GOT3 (cell line): ENCODE measurements around the gene KRT4.

Experiments
- DNase-seq: peaks from one replicate; lab custom pipeline; 2025; ENCODE audit warnings: mixed read lengths; lab: John Stamatoyannopoulos, UW

KRT4 gene

GRCh38 chr12:52836491-52837412 is 22.8 kb upstream of the KRT4 start:
- DNase-seq: no peak

GRCh38 chr12:52836042-52836466 is 22.1 kb upstream of the KRT4 start:
- DNase-seq: no peak

GRCh38 chr12:52835271-52836041 is 21.5 kb upstream of the KRT4 start:
- no peak for DNase-seq

GRCh38 chr12:52834727-52835001 is 20.7 kb upstream of the KRT4 start:
- DNase-seq: no peak

GRCh38 chr12:52833922-52834726 is 20.2 kb upstream of the KRT4 start, which contains the start of gene KRT79:
Gene KRT79, minus strand, starts transcription at chr12:52834311. Its CDS starts 51 bp downstream, at chr12:52834260.
- DNase-seq: no peak

- no peak for DNase-seq
Observed at GRCh38 chr12:52832985-52833905, 19.3 kb upstream of the KRT4 start.

GRCh38 chr12:52832451-52832850 is 18.5 kb upstream of the KRT4 start:
- DNase-seq: no peak

GRCh38 chr12:52831251-52831650 is 17.3 kb upstream of the KRT4 start:
- no peak for DNase-seq

GRCh38 chr12:52829986-52830770 is 16.3 kb upstream of the KRT4 start:
- DNase-seq: no peak

- DNase-seq: no peak
Observed at GRCh38 chr12:52828591-52829021, 14.7 kb upstream of the KRT4 start.

GRCh38 chr12:52828156-52828555 is 14.2 kb upstream of the KRT4 start:
- no peak for DNase-seq

GRCh38 chr12:52827499-52828090 is 13.7 kb upstream of the KRT4 start:
- DNase-seq: no peak

- no peak for DNase-seq
Observed at GRCh38 chr12:52826611-52827498, 12.9 kb upstream of the KRT4 start.

- DNase-seq: no peak
Observed at GRCh38 chr12:52825961-52826360, 12.0 kb upstream of the KRT4 start.

GRCh38 chr12:52824741-52825410 is 11.0 kb upstream of the KRT4 start:
- DNase-seq: no peak

- DNase-seq: no peak
Observed at GRCh38 chr12:52823761-52824450, 10.0 kb upstream of the KRT4 start.

- DNase-seq: no peak
Observed at GRCh38 chr12:52822771-52823510, 9.0 kb upstream of the KRT4 start.
